IMR-90 (cell line): Measurements from ENCODE around the gene NEDD4L.

Experiments
- BHLHE40 ChIP-seq: fragments of 150-350 bp; IDR thresholded peaks from 2 replicates; pipeline ENCODE4 v1.6.1; 2016; ENCODE audit warnings: mild to moderate bottlenecking, low read depth, low read length
- CEBPB ChIP-seq: IDR thresholded peaks from 2 replicates; pipeline ENCODE4 v1.6.1; 2012; ENCODE audit warnings: low read depth, low read length, improper control_type of control experiment
- MXI1 ChIP-seq: IDR thresholded peaks from 2 replicates; pipeline ENCODE4 v1.6.1; 2012; ENCODE audit warnings: low read depth, mild to moderate bottlenecking, low read length, moderate library complexity, borderline replicate concordance
- NFE2L2 ChIP-seq: fragments of 150-350 bp; IDR thresholded peaks from 2 replicates; pipeline ENCODE4 v1.6.1; 2016; ENCODE audit warnings: low read depth, mild to moderate bottlenecking, low read length
- POLR2A ChIP-seq: IDR thresholded peaks from 2 replicates; pipeline ENCODE4 v1.6.1; 2012; ENCODE audit warnings: mild to moderate bottlenecking, low read depth, low read length
- RCOR1 ChIP-seq: IDR thresholded peaks from 2 replicates; pipeline ENCODE4 v1.6.1; 2012; ENCODE audit warnings: mild to moderate bottlenecking, low read length, improper control_type of control experiment; ENCODE audit not compliant: insufficient replicate concordance
- RFX5 ChIP-seq: IDR thresholded peaks from 2 replicates; pipeline ENCODE4 v1.8.0; 2012; ENCODE audit warnings: low read depth, mild to moderate bottlenecking, low read length, moderate library complexity
- SMC3 ChIP-seq: fragments of 150-350 bp; IDR thresholded peaks from 2 replicates; pipeline ENCODE4 v1.6.1; 2016; ENCODE audit warnings: low read depth, mild to moderate bottlenecking, antibody characterized with exemption, low read length, moderate library complexity
- TF ChIP-seq, protein P1 (sequence below): conservative IDR thresholded peaks from 2 replicates; pipeline ENCODE4 v1.5.1; 2012; ENCODE audit warnings: mild to moderate bottlenecking, low read depth, low read length, improper control_type of control experiment
- TF ChIP-seq, protein P2 (sequence below): fragments of 150-350 bp; IDR thresholded peaks from 2 replicates; pipeline ENCODE4 v1.6.1; 2017; ENCODE audit warnings: mild to moderate bottlenecking, antibody characterized with exemption, low read length, low read depth

DNA sequence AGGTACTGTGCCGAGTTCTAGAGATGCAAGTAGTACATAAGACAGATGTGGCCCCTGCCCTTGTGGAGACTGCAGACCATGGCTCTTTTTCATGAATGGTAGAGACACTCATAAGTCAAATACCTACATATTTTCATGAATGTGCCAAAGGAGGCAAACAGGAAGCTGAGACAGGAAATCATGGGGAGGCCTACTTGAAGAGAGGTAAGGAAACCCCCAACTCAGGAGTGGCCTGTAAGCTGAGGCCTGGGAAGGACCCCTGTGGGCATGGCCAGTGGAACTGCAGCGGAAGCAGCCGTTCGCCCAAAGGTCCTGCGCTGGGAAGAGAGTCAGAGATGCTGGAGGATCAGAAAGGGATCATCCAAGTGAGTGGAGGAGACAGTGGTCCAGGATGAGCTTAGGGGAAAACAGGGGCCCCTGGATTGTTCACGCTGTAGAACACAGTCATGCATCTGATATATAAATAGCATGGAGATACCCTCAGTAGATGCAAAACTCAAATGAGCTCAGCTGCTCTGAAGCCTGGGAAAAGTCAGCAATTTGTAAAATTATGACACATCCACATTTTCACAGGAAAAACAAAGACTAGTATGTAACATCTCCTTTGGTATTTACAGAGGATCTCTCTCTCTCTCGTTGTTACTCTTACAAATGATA is 228.9 kb downstream of the NEDD4L start:
- no peak for TF ChIP-seq BHLHE40
- no peak for TF ChIP-seq CEBPB
- TF ChIP-seq, protein P1, sequence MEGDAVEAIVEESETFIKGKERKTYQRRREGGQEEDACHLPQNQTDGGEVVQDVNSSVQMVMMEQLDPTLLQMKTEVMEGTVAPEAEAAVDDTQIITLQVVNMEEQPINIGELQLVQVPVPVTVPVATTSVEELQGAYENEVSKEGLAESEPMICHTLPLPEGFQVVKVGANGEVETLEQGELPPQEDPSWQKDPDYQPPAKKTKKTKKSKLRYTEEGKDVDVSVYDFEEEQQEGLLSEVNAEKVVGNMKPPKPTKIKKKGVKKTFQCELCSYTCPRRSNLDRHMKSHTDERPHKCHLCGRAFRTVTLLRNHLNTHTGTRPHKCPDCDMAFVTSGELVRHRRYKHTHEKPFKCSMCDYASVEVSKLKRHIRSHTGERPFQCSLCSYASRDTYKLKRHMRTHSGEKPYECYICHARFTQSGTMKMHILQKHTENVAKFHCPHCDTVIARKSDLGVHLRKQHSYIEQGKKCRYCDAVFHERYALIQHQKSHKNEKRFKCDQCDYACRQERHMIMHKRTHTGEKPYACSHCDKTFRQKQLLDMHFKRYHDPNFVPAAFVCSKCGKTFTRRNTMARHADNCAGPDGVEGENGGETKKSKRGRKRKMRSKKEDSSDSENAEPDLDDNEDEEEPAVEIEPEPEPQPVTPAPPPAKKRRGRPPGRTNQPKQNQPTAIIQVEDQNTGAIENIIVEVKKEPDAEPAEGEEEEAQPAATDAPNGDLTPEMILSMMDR = no peak
- no peak for TF ChIP-seq RFX5
- no peak for TF ChIP-seq POLR2A
- no peak for TF ChIP-seq SMC3
- TF ChIP-seq MXI1 = no peak
- no peak for TF ChIP-seq RCOR1
- TF ChIP-seq, protein P2, sequence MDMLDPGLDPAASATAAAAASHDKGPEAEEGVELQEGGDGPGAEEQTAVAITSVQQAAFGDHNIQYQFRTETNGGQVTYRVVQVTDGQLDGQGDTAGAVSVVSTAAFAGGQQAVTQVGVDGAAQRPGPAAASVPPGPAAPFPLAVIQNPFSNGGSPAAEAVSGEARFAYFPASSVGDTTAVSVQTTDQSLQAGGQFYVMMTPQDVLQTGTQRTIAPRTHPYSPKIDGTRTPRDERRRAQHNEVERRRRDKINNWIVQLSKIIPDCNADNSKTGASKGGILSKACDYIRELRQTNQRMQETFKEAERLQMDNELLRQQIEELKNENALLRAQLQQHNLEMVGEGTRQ = no peak
- TF ChIP-seq NFE2L2 = no peak
